Glutamatergic neuron (in vitro differentiated cells): Measurements from ENCODE around the gene JPH3. TPM values are rescaled to one million over a fixed set of nuclear protein-coding genes. Genes with fewer than 3 reads are reported as not detected.

Experiments used
- DNase-seq: peaks from one replicate; pipeline ENCODE4 v3.0.0; 2022
- H3K27ac Mint-ChIP-seq: one replicate; pipeline ENCODE4 v1.8.0; 2020; ENCODE audit warnings: mild to moderate bottlenecking, mixed read lengths, inconsistent platforms; ENCODE audit not compliant: unreplicated experiment
- H3K27me3 Mint-ChIP-seq: one replicate; pipeline ENCODE4 v1.8.0; 2020; ENCODE audit warnings: mild to moderate bottlenecking, moderate library complexity, mixed read lengths, inconsistent platforms; ENCODE audit not compliant: unreplicated experiment
- H3K36me3 Mint-ChIP-seq: one replicate; pipeline ENCODE4 v1.8.0; 2020; ENCODE audit warnings: mild to moderate bottlenecking, mixed read lengths, inconsistent platforms; ENCODE audit not compliant: unreplicated experiment
- H3K4me1 Mint-ChIP-seq: one replicate; pipeline ENCODE4 v1.8.0; 2020; ENCODE audit warnings: mild to moderate bottlenecking, low read depth, mixed read lengths, inconsistent platforms; ENCODE audit not compliant: unreplicated experiment
- H3K4me3 Mint-ChIP-seq: one replicate; pipeline ENCODE4 v1.8.0; 2020; ENCODE audit warnings: mild to moderate bottlenecking, mixed read lengths, inconsistent platforms; ENCODE audit not compliant: unreplicated experiment
- H3K9me3 Mint-ChIP-seq: one replicate; pipeline ENCODE4 v1.8.0; 2020; ENCODE audit warnings: mild to moderate bottlenecking, moderate library complexity, mixed read lengths, inconsistent platforms; ENCODE audit not compliant: unreplicated experiment
- total RNA-seq: library from RNA; stranded (reverse); fragmentation: NEBNext Ultra II Directional; extraction: Animal tissue kit (Norgen Biotek cat#: 25700); gene quantifications from one replicate; pipeline ENCODE4 v1.2.1, GENCODE V29; 2021; ENCODE audit not compliant: unreplicated experiment
- TF ChIP-seq, protein P1 (sequence below): fragments of 200-600 bp; sonication (generic); IDR thresholded peaks from one replicate; pipeline ENCODE4 v1.5.0; 2021; ENCODE audit not compliant: partially characterized antibody, unreplicated experiment

JPH3 gene
- total RNA-seq, 1 donor from 2014 or later: 10.5 TPM

DNA sequence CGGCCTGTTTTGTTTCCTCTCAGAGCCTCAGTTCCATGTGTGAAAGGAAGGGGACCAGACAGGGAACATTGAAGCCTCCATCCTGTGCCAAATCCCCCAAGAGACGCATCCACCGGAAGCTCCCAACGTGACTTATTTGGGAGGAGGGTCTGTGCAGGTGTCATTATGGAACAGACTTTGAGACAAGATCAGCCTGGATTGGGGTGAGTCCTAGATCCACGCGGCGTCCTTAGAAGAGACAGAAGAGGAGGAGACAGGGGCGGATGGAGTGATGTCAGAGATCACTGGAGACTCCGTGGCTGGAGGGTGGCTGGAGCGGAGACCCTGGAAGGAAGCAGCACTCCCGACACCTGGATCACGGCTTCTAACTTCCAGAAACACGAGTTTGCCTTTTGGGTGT is 83.5 kb downstream of the JPH3 start:
- H3K36me3 Mint-ChIP-seq: no peaks in the 10 kb centered on the region
- TF ChIP-seq, protein P1, sequence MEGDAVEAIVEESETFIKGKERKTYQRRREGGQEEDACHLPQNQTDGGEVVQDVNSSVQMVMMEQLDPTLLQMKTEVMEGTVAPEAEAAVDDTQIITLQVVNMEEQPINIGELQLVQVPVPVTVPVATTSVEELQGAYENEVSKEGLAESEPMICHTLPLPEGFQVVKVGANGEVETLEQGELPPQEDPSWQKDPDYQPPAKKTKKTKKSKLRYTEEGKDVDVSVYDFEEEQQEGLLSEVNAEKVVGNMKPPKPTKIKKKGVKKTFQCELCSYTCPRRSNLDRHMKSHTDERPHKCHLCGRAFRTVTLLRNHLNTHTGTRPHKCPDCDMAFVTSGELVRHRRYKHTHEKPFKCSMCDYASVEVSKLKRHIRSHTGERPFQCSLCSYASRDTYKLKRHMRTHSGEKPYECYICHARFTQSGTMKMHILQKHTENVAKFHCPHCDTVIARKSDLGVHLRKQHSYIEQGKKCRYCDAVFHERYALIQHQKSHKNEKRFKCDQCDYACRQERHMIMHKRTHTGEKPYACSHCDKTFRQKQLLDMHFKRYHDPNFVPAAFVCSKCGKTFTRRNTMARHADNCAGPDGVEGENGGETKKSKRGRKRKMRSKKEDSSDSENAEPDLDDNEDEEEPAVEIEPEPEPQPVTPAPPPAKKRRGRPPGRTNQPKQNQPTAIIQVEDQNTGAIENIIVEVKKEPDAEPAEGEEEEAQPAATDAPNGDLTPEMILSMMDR: no peak
- no peak overlapping the region for H3K27ac Mint-ChIP-seq
- peaks cover 5% of the 10 kb centered on the region for H3K9me3 Mint-ChIP-seq
- H3K4me1 Mint-ChIP-seq: no peaks in the 10 kb centered on the region
- peaks cover 6% of the 10 kb centered on the region for H3K27me3 Mint-ChIP-seq
- no peak overlapping the region for H3K4me3 Mint-ChIP-seq
- DNase-seq: no peak

DNA sequence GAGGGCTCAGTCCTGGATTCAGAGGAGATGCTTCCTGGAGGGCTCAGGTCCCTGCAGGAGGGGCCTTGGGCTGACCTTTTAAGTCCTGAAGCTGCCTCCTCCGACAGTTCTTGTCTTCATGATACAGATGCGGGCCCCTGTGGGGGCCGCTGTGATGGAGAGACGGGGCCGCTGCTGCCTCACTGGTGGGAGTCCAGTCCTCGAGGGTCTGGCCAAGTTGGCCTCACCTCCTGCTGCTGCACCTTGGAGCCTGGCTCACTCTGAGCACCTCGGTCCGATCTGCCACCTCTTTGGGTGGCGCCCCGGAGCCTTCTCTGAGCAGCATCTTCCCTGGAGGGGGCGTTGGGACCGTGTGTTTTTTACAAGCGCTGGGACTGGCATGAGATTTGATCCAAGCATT is 84.4 kb downstream of the JPH3 start:
- Mint-ChIP-seq H3K9me3 (peaks cover 5% of the 10 kb centered on the region), H3K27ac (no peak overlapping the region)
- TF ChIP-seq, protein P1: no peak

DNA sequence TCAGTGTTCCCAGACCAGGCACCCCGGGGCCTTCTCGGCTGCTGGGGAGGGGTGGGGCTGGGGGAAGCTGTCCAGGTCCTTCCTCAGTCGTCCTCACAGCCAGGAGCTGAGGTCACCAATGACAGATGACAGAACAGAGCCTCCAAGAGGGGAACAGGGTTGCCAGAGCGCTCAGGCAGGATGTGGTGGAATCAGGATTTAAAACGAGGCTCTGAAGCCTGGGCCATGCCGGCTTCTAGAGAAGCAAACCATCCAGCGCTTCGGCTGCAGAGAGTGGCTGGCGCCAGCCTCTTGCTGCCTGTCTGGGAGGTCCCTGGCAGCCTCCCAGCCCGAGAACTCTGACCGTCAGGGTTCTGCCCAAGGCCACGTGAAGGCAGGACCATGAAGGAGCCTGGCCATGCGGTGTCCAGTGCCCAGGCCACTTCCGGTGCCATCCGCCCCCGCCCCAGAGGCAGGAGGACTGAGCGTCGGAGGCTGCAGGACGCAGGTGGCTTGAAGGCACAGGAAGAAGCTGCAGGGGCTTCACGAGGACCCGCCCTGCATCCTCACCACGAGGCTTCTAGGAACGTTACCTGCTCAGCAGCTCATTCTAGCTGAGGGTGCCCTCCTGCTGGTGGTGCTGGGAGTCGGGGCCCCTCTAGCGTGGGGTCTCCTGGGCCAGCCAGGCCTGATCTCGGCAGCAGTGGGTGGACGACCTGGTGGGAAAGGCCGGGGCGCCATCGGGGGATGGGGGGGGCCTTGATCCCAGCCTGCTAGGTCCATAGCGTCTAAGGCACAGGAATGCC is 85.0 kb downstream of the JPH3 start:
- H3K4me1 Mint-ChIP-seq: peaks cover 3% of the 10 kb centered on the region
- H3K27ac Mint-ChIP-seq: no peak overlapping the region
- TF ChIP-seq, protein P1: no peak
- H3K27me3 Mint-ChIP-seq: no peaks in the 10 kb centered on the region
- no peak for DNase-seq
- H3K4me3 Mint-ChIP-seq: no peak overlapping the region
- H3K9me3 Mint-ChIP-seq: peaks cover 5% of the 10 kb centered on the region
- no peaks in the 10 kb centered on the region for H3K36me3 Mint-ChIP-seq

More for the DNA sequence above, 84.4 kb downstream of the JPH3 start:
- DNase-seq: no peak
- H3K4me3 Mint-ChIP-seq: no peak overlapping the region
- no peaks in the 10 kb centered on the region for H3K36me3 Mint-ChIP-seq
- peaks cover 1% of the 10 kb centered on the region for H3K27me3 Mint-ChIP-seq
- H3K4me1 Mint-ChIP-seq: peaks cover 3% of the 10 kb centered on the region

DNA sequence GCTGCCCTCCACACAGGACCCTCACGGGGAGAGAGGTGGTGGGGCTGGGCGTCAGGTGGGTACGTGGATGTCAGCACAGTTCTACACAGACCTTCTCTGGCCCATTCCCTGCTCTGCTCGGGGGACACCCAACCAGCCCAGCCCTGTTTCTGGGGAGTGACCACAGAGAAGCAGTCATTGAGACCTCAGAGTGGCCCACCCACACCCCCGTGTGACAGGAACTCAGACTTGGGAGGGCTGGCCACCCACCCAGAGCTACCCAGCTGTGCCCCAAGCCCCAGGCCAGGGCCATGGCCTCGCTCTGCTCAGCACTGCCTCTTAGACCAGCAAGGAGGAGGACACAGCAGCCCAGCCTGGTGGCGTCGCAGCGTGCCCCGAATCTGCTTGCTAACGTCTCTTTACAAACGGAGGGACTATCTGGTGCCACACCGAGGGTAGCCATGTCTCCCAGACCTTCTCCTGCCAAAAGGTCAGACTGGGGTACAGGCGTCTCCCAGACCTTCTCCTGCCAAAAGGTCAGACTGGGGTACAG is 85.8 kb downstream of the JPH3 start:
- Mint-ChIP-seq H3K36me3 (no peaks in the 10 kb centered on the region), H3K27ac (no peak overlapping the region), H3K4me1 (peaks cover 3% of the 10 kb centered on the region), H3K27me3 (no peaks in the 10 kb centered on the region), H3K9me3 (peaks cover 3% of the 10 kb centered on the region), H3K4me3 (no peak overlapping the region)
- TF ChIP-seq, protein P1: no peak
- no peak for DNase-seq
